ENCODE measurements around the gene GINS3. TPM values are rescaled to one million over a fixed set of nuclear protein-coding genes. Genes with fewer than 3 reads are reported as not detected.

Gene GINS3
- total RNA-seq, 1 experiment from 2014 or later = 16.4 TPM

GRCh38 chr16:58433569-58433951, 41.3 kb downstream of the GINS3 start:
- Histone ChIP-seq H3K18ac (ENCODE audit: insufficient read length, low read depth, low read length) (no peak overlapping the region), H3K79me2 (ENCODE audit: insufficient read depth, low read length) (no peaks in the 10 kb centered on the region), H2AK5ac (ENCODE audit: insufficient read length, low read length) (no peak overlapping the region), H2BK20ac (ENCODE audit: low read depth, low read length, poor library complexity, severe bottlenecking) (no peak overlapping the region), H4K5ac (ENCODE audit: insufficient read length, low read depth, low read length) (no peak overlapping the region), H3K79me1 (ENCODE audit: insufficient read depth, low read depth, low read length, poor library complexity, severe bottlenecking) (no peaks in the 10 kb centered on the region), H3K23ac (ENCODE audit: insufficient read length, low read depth, low read length) (no peak overlapping the region), H3K56ac (ENCODE audit: insufficient read length, low read depth, low read length) (no peak overlapping the region), H4K20me1 (ENCODE audit: control insufficient read depth, insufficient read depth, insufficient read length) (no peaks in the 10 kb centered on the region), H4K8ac (replicated peaks; ENCODE audit: insufficient read length, low read depth, low read length) (no peak overlapping the region), H4K91ac (ENCODE audit: insufficient read length, low read depth, low read length) (no peak overlapping the region), H3T11ph (ENCODE audit: low read length) (no peak overlapping the region), H3K14ac (ENCODE audit: insufficient read depth, low read length) (no peak overlapping the region), H2BK120ac (ENCODE audit: low read depth, low read length, poor library complexity, severe bottlenecking) (no peak overlapping the region), H3K4ac (ENCODE audit: low read depth, low read length) (no peak overlapping the region), H3K27me3 (ENCODE audit: insufficient read depth, low read length) (no peaks in the 10 kb centered on the region), H3K27ac (ENCODE audit: insufficient read length, low read depth, low read length) (no peak overlapping the region), H3K9me3 (ENCODE audit: control insufficient read depth, low read depth, low read length) (no peaks in the 10 kb centered on the region), H3K4me2 (ENCODE audit: insufficient read depth, insufficient read length, low read length) (no peak overlapping the region), H3K4me1 (ENCODE audit: insufficient read depth, low read length) (no peaks in the 10 kb centered on the region), H3K23me2 (ENCODE audit: insufficient read length, low read depth, low read length, poor library complexity, severe bottlenecking) (no peaks in the 10 kb centered on the region), H2AFZ (ENCODE audit: low read length) (no peak overlapping the region), H2BK5ac (ENCODE audit: insufficient read length, low read length) (no peak overlapping the region), H2BK12ac (ENCODE audit: insufficient read length, low read depth, low read length) (no peak overlapping the region), H3K9ac (ENCODE audit: extremely low read depth, insufficient read length, low read length) (no peak overlapping the region), H2BK15ac (ENCODE audit: low read depth, low read length) (no peak overlapping the region)
- TF ChIP-seq, protein P1, sequence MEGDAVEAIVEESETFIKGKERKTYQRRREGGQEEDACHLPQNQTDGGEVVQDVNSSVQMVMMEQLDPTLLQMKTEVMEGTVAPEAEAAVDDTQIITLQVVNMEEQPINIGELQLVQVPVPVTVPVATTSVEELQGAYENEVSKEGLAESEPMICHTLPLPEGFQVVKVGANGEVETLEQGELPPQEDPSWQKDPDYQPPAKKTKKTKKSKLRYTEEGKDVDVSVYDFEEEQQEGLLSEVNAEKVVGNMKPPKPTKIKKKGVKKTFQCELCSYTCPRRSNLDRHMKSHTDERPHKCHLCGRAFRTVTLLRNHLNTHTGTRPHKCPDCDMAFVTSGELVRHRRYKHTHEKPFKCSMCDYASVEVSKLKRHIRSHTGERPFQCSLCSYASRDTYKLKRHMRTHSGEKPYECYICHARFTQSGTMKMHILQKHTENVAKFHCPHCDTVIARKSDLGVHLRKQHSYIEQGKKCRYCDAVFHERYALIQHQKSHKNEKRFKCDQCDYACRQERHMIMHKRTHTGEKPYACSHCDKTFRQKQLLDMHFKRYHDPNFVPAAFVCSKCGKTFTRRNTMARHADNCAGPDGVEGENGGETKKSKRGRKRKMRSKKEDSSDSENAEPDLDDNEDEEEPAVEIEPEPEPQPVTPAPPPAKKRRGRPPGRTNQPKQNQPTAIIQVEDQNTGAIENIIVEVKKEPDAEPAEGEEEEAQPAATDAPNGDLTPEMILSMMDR (conservative IDR thresholded peaks at IDR 0.05) = no peak
- no peaks in the 10 kb centered on the region for H3K4me1 Mint-ChIP-seq
- no CpG with 5 or more reads among the region's 4 CpGs for WGBS (ENCODE audit: extremely low coverage, insufficient read length, low lambda C conversion rate)
- H3K4me3 Mint-ChIP-seq = no peak overlapping the region
- no peak for DNase-seq
- no peak overlapping the region for H3K27ac Mint-ChIP-seq
- peaks cover 12% of the 10 kb centered on the region for H3K27me3 Mint-ChIP-seq (ENCODE audit: low read depth)
- H3K36me3 Mint-ChIP-seq (ENCODE audit: insufficient read depth in 1 of 3, low read depth in 3 of 3) = peaks cover 0 to 4% (median 0%) of the 10 kb centered on the region in 3 experiments; a peak in 1 of 7 replicates
- no peaks in the 10 kb centered on the region; a peak in 1 of 5 replicates for H3K9me3 Mint-ChIP-seq
